HG03060 (cell line): ENCODE measurements around the gene CTBP2.

Experiments
- ATAC-seq: cut with Tn5 transposase; IDR thresholded peaks from one replicate; pipeline ENCODE4 v1.9.1; 2021; ENCODE audit warnings: low read depth, moderate number of reproducible peaks; ENCODE audit not compliant: unreplicated experiment

CTBP2 gene

DNA sequence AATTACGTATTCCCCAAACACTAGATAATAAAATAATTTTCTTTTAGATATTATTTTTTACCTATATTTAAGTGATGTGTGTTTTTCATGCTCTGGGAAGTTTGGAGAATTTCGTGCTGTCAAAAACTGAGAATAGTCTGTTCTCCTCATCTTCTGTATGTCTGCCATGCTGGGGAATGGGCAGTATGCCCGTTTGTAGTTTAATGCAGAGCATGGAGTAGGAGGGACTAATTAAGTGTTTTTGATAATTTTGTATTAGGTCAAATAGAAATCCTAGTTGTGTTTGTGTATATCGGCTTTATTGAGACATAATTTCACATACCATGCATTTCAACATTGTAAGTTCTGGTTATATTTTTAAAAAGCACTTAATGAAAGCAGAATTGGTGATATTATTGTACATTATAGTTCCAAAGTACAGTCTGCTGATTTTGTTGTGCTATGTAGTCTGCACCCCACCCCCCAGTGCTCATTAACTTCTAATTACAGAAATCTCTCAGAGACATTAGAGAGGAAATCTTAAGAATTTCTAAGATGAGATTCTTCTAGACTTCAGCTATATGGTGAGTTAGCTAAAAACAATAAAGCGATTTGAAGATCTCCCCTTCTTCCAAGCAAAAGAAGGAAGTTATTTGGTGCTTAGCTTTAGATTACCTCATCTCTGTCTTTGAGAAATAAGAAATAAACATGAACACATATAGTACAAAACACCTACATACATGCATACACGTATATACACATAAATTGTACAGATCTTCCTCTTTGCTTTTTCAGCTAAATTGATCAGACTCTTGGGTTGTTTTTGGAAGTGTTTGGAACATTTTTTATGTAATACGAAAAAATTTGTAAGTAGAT lies 196.3 kb downstream of the CTBP2 start:
- ATAC-seq: no peak

GRCh38 chr10:124962421-124962820 lies 197.9 kb downstream of the CTBP2 start:
- no peak for ATAC-seq

GRCh38 chr10:124961248-124961570 lies 199.2 kb downstream of the CTBP2 start:
- no peak for ATAC-seq

DNA sequence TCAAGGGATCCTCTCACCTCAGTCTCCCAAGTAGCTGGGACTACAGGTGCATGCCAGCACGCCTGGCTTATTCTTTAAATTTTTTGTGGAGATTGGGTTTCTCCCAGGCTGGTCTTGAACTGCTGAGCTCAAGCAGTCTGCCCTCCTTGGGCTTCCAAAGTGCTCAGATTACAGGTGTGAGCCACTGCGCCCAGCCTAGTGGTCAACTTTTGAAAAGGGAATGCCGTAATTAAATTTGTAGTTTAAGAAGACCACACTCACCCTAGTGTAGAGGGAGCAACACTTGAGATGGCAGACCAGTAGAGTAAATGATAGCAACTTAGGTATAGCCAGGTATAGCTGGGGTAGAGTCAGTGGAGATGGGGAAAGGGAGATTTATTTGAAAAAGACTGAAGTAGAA lies 200.8 kb downstream of the CTBP2 start:
- no peak for ATAC-seq

DNA sequence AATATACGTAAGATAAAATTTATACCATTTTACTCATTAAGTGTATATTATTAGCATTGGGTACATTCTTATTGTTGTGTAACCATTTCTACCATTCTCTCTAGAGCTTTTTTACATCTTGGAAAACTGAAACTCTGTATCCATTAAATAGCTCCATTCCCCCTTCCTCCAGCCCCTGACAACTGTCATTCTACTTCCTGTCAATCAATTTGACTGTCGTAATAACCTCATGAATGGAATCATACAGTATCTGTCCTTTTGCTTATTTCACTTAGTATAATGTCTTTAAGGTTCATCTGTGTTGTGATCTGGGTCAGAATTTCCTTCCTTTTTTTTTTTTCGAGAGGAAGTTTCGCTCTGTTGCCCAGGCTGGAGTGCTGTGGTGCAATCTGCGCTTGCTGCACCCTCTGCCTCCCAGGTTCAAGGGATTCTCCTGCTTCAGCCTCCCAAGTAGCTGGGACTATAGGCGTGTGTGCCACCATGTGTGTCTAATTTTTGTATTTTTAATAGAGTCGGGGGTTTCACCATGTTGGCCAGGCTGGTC lies 202.9 kb downstream of the CTBP2 start:
- no peak for ATAC-seq

DNA sequence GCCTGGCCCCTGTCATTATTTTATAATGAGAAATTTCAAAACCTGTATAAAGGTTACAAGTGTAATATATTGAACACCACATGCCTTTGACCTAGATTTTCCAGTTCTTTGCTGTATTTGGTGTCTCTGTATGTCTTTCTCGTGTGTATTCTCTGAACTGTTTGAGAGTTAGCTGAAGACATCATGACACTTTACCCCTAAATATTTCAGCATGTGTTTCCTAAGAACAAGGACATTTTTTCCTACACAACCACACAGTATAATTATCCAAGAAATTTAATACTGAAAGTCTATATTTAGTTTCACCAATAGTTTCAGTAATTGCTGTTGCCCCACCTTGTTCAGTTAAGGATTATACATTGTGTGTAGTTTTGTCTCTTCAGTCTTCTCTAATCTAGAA lies 203.6 kb downstream of the CTBP2 start:
- no peak for ATAC-seq

DNA sequence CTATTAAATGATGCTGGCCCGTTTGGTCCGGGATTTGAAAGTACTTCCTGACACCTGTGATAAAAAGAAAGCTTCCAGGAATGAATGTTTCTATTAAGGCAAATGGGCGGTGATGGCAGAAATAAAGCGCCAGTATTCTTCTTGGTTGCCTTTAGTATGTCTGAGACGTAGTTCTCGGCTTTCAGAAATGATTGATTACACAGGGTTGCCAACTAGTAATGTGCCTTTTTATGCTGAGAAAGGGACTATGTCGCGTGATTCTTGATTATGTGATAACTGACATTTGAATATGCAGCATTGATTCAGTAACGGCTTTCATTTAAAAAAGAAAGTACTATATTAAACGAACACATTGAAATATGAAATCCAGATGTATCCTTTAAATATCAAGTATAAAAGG lies 204.5 kb downstream of the CTBP2 start:
- no peak for ATAC-seq

GRCh38 chr10:124955243-124955642 lies 205.1 kb downstream of the CTBP2 start:
- no peak for ATAC-seq

DNA sequence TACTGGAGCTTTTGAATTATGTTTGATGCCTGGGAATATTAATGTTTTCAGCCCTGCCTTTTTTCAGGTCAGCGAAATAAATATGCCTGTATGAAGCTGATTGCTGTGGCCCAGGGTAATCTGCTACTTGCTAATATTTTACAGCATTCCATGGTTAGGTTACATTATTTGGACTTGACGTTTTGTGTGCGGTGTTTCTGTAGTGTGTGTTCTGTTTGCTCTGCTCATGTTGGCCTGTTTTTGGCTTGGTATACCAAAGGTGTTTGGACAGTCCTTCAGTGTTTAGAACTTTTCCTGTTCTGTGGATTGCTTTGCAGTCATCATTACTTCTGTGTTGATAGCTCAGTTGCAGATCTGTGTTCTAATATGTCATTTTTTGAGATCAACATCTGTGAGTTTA lies 206.9 kb downstream of the CTBP2 start:
- no peak for ATAC-seq

GRCh38 chr10:124952123-124952522 lies 208.2 kb downstream of the CTBP2 start:
- no peak for ATAC-seq

DNA sequence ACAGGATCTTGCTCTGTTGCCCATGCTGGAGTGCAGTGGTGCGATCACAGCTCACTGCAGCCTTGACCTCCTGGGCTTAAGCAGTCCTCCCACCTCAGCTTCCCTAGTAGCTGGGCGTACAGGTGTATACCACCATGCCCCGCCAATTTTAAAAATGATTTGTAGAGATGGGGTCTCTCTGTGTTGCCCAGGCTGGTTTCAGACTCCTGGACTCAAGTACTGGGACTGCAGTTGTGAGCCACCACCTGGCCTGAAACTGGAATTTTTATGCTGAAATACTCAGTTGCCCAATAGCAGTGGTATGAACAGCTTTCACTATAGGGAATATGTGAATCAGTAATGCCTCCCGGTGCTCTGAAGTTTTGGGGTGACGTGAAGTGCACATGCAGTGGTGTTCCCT lies 210.8 kb downstream of the CTBP2 start:
- no peak for ATAC-seq

DNA sequence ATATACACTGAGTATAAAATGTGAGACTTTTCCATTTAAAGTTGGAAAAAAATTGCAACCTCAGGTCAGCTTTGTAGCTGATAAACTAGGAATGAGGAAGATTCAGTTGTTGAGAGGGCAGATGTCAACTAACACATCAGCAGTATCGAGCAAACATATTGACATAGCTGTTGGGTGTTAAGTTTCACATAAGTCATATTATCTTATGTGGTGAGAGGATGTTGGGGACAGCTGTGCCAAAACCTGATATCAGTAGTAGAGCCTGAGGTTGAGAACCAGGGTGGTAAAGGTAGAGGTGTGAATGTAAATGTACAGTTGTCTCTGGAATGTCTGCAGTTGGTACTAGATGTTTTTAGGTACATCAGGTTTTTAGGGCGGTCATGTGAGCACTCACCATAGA lies 213.4 kb downstream of the CTBP2 start:
- no peak for ATAC-seq

GRCh38 chr10:124944982-124945381 lies 215.4 kb downstream of the CTBP2 start:
- no peak for ATAC-seq

GRCh38 chr10:124943301-124944092 lies 216.9 kb downstream of the CTBP2 start:
- ATAC-seq: no peak

GRCh38 chr10:124942317-124943169 lies 217.8 kb downstream of the CTBP2 start:
- no peak for ATAC-seq

DNA sequence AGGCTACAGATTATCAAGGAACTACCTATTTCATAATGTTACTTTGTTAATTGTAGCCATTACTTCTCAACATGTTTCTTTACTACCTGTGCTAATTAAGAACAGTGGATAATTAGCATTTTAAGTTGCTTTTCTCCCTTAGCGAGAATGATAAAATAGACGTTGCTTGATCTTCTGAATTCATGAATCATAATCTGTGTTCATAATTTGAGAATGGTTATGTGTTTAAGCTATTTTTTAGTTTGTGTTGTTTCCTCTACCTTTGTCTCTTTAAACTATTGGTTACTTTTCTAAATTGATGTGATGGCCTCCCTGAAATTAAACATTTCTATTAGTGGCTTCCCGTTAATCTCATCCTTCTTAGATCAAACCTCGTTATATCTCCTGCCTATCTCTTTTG lies 218.5 kb downstream of the CTBP2 start, which contains the start of gene ZRANB1:
Gene ZRANB1, plus strand, starts transcription at position 301 of the 400 bp plus-strand sequence. CDS start 371 bp downstream, outside the sequence.
- no peak for ATAC-seq

GRCh38 chr10:124939290-124939689 lies 221.1 kb downstream of the CTBP2 start:
- no peak for ATAC-seq

- ATAC-seq: no peak
These were observed 223.6 kb downstream of the CTBP2 start for GRCh38 chr10:124936813-124937212.

- no peak for ATAC-seq
These were observed 224.4 kb downstream of the CTBP2 start for GRCh38 chr10:124935946-124936345.
